Endodermal cell (in vitro differentiated cells): Measurements from ENCODE around the gene TMEM131L. TPM values are rescaled to one million over a fixed set of nuclear protein-coding genes. Genes with fewer than 3 reads are reported as not detected.

Source experiments
- DNase-seq: peaks from one replicate; pipeline ENCODE4 v3.0.0-alpha.2; 2017
- H3K27ac ChIP-seq: 2 replicates; pipeline ENCODE4 v1.5.1; 2013; ENCODE audit warnings: mild to moderate bottlenecking, low read depth, low read length, moderate library complexity
- H3K27me3 ChIP-seq: 2 replicates; pipeline ENCODE4 v1.6.1; 2013; ENCODE audit warnings: mild to moderate bottlenecking, low read length, moderate library complexity; ENCODE audit not compliant: insufficient read depth, control insufficient read depth, poor library complexity, severe bottlenecking
- H3K36me3 ChIP-seq: 2 replicates; pipeline ENCODE4 v1.7.0; 2013; ENCODE audit warnings: mild to moderate bottlenecking, low read length, moderate library complexity; ENCODE audit not compliant: control insufficient read depth, insufficient read depth
- H3K4me1 ChIP-seq: one replicate; pipeline ENCODE4 v1.7.0; 2013; ENCODE audit warnings: low read length; ENCODE audit not compliant: control insufficient read depth, insufficient read depth
- H3K4me3 ChIP-seq: 2 replicates; pipeline ENCODE4 v1.5.1; 2013; ENCODE audit warnings: mild to moderate bottlenecking, low read length, moderate library complexity
- H3K9ac ChIP-seq: 2 replicates; pipeline ENCODE4 v1.6.1; 2013; ENCODE audit warnings: mild to moderate bottlenecking, low read length, moderate library complexity; ENCODE audit not compliant: poor library complexity, severe bottlenecking; ENCODE audit errors: extremely low read depth
- H3K9me3 ChIP-seq: 2 replicates; pipeline ENCODE4 v1.6.1; 2013; ENCODE audit warnings: mild to moderate bottlenecking, low read length, moderate library complexity; ENCODE audit not compliant: control insufficient read depth
- H3K27ac Mint-ChIP-seq: 2 replicates; pipeline ENCODE4 v1.8.0; 2020; ENCODE audit warnings: mixed read lengths
- H3K27me3 Mint-ChIP-seq: 2 replicates; pipeline ENCODE4 v1.8.0; 2021; ENCODE audit warnings: mild to moderate bottlenecking, mixed read lengths; ENCODE audit not compliant: insufficient read depth
- H3K36me3 Mint-ChIP-seq: 2 replicates; pipeline ENCODE4 v1.8.0; 2020; ENCODE audit warnings: low read depth, mixed read lengths
- H3K4me1 Mint-ChIP-seq: 2 replicates; pipeline ENCODE4 v1.8.0; 2020; ENCODE audit warnings: mixed read lengths
- H3K4me3 Mint-ChIP-seq: 2 replicates; pipeline ENCODE4 v1.8.0; 2020; ENCODE audit warnings: mild to moderate bottlenecking, moderate library complexity, mixed read lengths
- H3K9me3 Mint-ChIP-seq: 2 replicates; pipeline ENCODE4 v1.8.0; 2020; ENCODE audit warnings: mild to moderate bottlenecking, mixed read lengths
- WGBS, 2 experiments: methylation state at CpG; one replicate each; pipeline versions ENCODE4 v1.1.5 to v1.1.7; 2013; ENCODE audit warnings: missing lambda C conversion rate in 2 of 2, mixed read lengths in 1 of 2; ENCODE audit not compliant: insufficient coverage in 1 of 2, insufficient read length in 1 of 2; 5-methylcytosine and 5-hydroxymethylcytosine counted together
- total RNA-seq, 2 donors: library from RNA; stranded (reverse); fragmentation: NEBNext Ultra II Directional in 1 of 2; extraction: Animal tissue kit (Norgen Biotek cat#: 25700) in 1 of 2; gene quantifications; 2 replicates in 1 of 2; 3 replicates in 1 of 2; pipeline ENCODE4 v1.2.1, GENCODE V29; 2021
- TF ChIP-seq, protein P1 (sequence below): fragments of 200-600 bp; sonication (generic); conservative IDR thresholded peaks from 2 replicates; pipeline ENCODE4 v1.5.0; 2021; ENCODE audit warnings: antibody characterized with exemption, mild to moderate bottlenecking

Gene TMEM131L
- total RNA-seq, 2 donors from 2014 or later, result 6.2 to 10.8 TPM

DNA sequence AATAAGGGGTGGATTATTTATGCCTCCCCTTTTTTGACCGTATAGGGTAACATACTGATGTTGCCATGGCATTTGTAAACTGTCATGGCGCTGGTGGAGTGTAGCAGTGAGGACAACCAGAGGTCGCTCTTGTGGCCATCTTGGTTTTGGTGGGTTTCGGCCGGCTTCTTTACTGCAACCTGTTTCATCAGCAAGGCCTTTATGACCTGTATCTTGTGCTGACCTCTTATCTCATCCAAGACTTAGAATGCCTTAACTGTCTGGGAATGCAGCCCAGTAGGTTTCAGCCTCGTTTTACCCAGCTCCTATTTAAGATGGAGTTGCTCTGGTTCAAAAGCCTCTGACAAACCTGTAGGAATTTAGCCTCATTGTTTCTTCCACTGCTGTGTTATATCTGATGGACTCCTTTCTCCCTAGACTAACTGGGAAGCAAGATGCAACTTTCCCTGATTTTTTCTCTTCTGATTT is 71.4 kb downstream of the TMEM131L start:
- H3K36me3 ChIP-seq, result no peaks in the 10 kb centered on the region
- peaks cover 22% of the 10 kb centered on the region for H3K4me1 Mint-ChIP-seq
- no peaks in the 10 kb centered on the region for H3K27me3 Mint-ChIP-seq
- no peak for DNase-seq
- 94 to 95% methylated on average over 6 of the region's 6 CpGs for WGBS, 2 experiments
- no peak overlapping the region for H3K27ac Mint-ChIP-seq
- no peaks in the 10 kb centered on the region for H3K9me3 ChIP-seq
- H3K9ac ChIP-seq, result no peak overlapping the region
- H3K4me1 ChIP-seq, result peaks cover 3% of the 10 kb centered on the region
- no peaks in the 10 kb centered on the region for H3K9me3 Mint-ChIP-seq
- no peak overlapping the region for H3K4me3 ChIP-seq
- no peak overlapping the region for H3K4me3 Mint-ChIP-seq
- H3K36me3 Mint-ChIP-seq, result no peaks in the 10 kb centered on the region
- TF ChIP-seq, protein P1, sequence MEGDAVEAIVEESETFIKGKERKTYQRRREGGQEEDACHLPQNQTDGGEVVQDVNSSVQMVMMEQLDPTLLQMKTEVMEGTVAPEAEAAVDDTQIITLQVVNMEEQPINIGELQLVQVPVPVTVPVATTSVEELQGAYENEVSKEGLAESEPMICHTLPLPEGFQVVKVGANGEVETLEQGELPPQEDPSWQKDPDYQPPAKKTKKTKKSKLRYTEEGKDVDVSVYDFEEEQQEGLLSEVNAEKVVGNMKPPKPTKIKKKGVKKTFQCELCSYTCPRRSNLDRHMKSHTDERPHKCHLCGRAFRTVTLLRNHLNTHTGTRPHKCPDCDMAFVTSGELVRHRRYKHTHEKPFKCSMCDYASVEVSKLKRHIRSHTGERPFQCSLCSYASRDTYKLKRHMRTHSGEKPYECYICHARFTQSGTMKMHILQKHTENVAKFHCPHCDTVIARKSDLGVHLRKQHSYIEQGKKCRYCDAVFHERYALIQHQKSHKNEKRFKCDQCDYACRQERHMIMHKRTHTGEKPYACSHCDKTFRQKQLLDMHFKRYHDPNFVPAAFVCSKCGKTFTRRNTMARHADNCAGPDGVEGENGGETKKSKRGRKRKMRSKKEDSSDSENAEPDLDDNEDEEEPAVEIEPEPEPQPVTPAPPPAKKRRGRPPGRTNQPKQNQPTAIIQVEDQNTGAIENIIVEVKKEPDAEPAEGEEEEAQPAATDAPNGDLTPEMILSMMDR, result no peak
- H3K27ac ChIP-seq, result no peak overlapping the region
- no peaks in the 10 kb centered on the region for H3K27me3 ChIP-seq

DNA sequence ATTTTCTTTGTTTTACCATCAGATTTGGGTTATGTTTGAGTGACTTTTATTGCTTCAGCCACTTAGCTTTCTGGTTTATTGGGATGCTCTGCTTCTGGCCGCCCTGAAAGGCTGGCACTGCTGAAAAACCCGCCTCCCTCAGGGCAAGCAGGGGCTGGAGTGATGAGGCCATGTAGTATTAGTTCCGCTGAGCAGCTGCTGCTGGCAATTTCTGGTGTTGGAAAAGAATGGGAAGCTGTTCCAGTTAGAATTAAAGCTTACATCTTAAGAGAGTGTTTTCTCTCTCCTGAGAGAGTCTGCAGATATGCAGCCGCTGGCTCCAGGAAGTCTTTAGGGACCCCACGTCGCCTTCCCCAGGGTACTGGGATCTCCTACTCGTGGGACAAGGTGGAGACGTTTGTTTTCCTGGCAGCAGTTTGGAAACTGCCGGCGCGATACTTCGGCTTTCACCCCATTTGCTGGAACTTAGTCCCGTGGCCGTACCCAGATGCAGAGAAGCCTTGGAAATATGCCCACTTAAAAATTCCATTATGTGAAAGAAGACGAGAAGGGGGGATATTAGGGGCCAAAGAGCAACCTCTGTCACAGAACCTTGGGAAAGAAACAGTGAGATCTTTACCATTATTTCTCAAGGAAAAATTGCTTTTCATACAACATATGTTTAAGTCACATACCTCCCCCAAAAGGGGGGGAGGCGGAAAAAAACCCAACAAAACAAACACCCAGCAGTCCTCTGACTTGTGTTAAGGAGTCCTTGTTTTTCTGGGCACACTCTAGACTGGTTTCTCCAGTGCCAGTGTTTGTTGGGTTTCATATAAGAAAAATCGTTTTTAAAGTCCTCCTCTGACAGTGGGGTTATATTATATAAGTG is 72.6 kb downstream of the TMEM131L start:
- peak overlapping the region; percentile 82 for H3K27ac ChIP-seq
- Mint-ChIP-seq H3K36me3 (no peaks in the 10 kb centered on the region), H3K27ac (no peak overlapping the region), H3K9me3 (no peaks in the 10 kb centered on the region), H3K4me3 (no peak overlapping the region), H3K27me3 (no peaks in the 10 kb centered on the region), H3K4me1 (peaks cover 22% of the 10 kb centered on the region)
- no peak overlapping the region for H3K4me3 ChIP-seq
- no peaks in the 10 kb centered on the region for H3K27me3 ChIP-seq
- H3K9ac ChIP-seq, result no peak overlapping the region
- no peaks in the 10 kb centered on the region for H3K9me3 ChIP-seq
- WGBS, 2 experiments, result 80 to 86% methylated on average over 13 to 17 of the region's 17 CpGs
- DNase-seq, result no peak
- peaks cover 3% of the 10 kb centered on the region for H3K4me1 ChIP-seq
- TF ChIP-seq, protein P1, result no peak
- no peaks in the 10 kb centered on the region for H3K36me3 ChIP-seq

DNA sequence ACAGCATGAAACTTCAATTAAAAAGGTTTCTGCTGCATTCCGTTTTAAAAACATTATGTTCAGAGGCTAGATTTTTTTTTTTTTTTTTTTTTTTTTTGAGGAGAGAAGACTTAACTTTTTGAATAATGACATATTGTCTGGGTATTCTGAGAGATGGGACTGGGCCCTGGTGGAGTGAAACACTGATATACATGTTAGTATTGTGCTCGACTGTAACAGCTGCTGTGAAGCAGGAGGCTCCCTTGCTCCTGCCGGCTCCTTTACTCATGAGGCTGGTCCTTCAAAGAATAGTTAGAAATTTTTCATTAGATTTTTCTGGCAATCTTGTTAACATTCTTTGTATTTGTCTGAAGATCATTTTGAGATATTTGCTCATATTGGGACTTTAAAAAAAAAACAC is 73.3 kb downstream of the TMEM131L start:
- DNase-seq, result no peak
- Mint-ChIP-seq H3K27ac (no peak overlapping the region), H3K27me3 (no peaks in the 10 kb centered on the region), H3K9me3 (no peaks in the 10 kb centered on the region), H3K4me1 (peaks cover 22% of the 10 kb centered on the region), H3K36me3 (no peaks in the 10 kb centered on the region), H3K4me3 (no peak overlapping the region)
- Histone ChIP-seq H3K27me3 (no peaks in the 10 kb centered on the region), H3K4me1 (peaks cover 3% of the 10 kb centered on the region), H3K9me3 (no peaks in the 10 kb centered on the region), H3K4me3 (no peak overlapping the region), H3K9ac (no peak overlapping the region), H3K27ac (no peak overlapping the region), H3K36me3 (no peaks in the 10 kb centered on the region)
- TF ChIP-seq, protein P1, result no peak
- 71 to 88% methylated on average over 2 to 3 of the region's 3 CpGs for WGBS, 2 experiments
